Measurements from ENCODE around the gene MED13.

DNA sequence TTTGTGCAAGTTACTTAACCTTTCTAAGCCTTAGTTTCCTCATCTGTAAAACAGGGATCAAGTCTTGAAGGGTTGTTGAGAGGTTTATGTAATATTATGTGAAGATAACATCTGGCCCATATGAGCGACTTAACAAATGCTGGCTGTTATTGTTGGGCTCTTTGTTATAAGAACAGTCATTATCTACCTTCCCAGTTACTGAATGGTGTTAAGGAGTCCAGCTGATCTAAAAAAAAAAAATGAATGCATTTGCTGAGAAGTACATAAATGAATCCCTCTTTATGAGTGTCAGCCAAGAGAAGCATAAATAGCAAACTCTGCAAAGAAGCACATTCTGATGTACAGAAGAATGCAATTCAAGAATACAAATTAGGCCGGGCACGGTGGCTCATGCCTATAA is 24.3 kb upstream of the MED13 start:
- TF ChIP-seq, protein P1, sequence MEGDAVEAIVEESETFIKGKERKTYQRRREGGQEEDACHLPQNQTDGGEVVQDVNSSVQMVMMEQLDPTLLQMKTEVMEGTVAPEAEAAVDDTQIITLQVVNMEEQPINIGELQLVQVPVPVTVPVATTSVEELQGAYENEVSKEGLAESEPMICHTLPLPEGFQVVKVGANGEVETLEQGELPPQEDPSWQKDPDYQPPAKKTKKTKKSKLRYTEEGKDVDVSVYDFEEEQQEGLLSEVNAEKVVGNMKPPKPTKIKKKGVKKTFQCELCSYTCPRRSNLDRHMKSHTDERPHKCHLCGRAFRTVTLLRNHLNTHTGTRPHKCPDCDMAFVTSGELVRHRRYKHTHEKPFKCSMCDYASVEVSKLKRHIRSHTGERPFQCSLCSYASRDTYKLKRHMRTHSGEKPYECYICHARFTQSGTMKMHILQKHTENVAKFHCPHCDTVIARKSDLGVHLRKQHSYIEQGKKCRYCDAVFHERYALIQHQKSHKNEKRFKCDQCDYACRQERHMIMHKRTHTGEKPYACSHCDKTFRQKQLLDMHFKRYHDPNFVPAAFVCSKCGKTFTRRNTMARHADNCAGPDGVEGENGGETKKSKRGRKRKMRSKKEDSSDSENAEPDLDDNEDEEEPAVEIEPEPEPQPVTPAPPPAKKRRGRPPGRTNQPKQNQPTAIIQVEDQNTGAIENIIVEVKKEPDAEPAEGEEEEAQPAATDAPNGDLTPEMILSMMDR (IDR thresholded peaks at IDR 0.05) = no peak
- no peak for TF ChIP-seq POLR2A (IDR thresholded peaks at IDR 0.05)
- no peak for TF ChIP-seq POLR2AphosphoS5 (IDR thresholded peaks at IDR 0.05)

Data from stomach (tissue), 4 donors.